Spleen (tissue), 11 donors: ENCODE results near the gene USB1. TPM values are rescaled to one million over a fixed set of nuclear protein-coding genes. Genes with fewer than 3 reads are reported as not detected.

Experiments used
- DNase-seq: peaks from one replicate; pipeline ENCODE4 v3.0.0-alpha.2; 2020
- H3K27ac ChIP-seq, 8 donors: fragments of 200-600 bp; sonication (generic) in 7 of 8; 1 replicate in 4 of 8; 2 replicates in 4 of 8; pipeline versions ENCODE4 v1.5.0 to v1.8.0; 2016 to 2021; ENCODE audit warnings: inconsistent platforms in 4 of 8, mild to moderate bottlenecking in 4 of 8, moderate library complexity in 1 of 8
- H3K27me3 ChIP-seq, 7 donors: fragments of 200-600 bp; sonication (generic) in 6 of 7; replicated peaks in 1 of 7; 1 replicate in 4 of 7; 2 replicates in 3 of 7; pipeline versions ENCODE4 v1.5.0 to v1.8.0; 2016 to 2021; ENCODE audit warnings: inconsistent platforms in 3 of 7, mild to moderate bottlenecking in 1 of 7
- H3K36me3 ChIP-seq, 6 donors: fragments of 200-600 bp; sonication (generic) in 5 of 6; 1 replicate in 4 of 6; 2 replicates in 2 of 6; pipeline versions ENCODE4 v1.5.0 to v1.8.0; 2016 to 2021; ENCODE audit warnings: inconsistent platforms in 2 of 6
- H3K4me1 ChIP-seq, 6 donors: fragments of 200-600 bp; sonication (generic) in 5 of 6; 1 replicate in 3 of 6; 2 replicates in 3 of 6; pipeline versions ENCODE4 v1.5.0 to v1.8.0; 2016 to 2021; ENCODE audit warnings: inconsistent platforms in 3 of 6
- H3K4me3 ChIP-seq, 8 donors: fragments of 200-600 bp; sonication (generic) in 7 of 8; 1 replicate in 4 of 8; 2 replicates in 4 of 8; pipeline versions ENCODE4 v1.5.0 to v1.8.0; 2016 to 2021; ENCODE audit warnings: inconsistent platforms in 4 of 8, mild to moderate bottlenecking in 4 of 8, moderate library complexity in 2 of 8
- H3K9me3 ChIP-seq, 8 donors: fragments of 200-600 bp; sonication (generic) in 7 of 8; 1 replicate in 4 of 8; 2 replicates in 4 of 8; pipeline versions ENCODE4 v1.5.0 to v1.8.0; 2016 to 2021; ENCODE audit warnings: inconsistent platforms in 4 of 8
- POLR2A ChIP-seq, 3 donors: fragments of 450-650 bp; IDR thresholded peaks; one replicate each; pipeline ENCODE4 v1.5.1; 2017; ENCODE audit warnings: antibody characterized with exemption in 3 of 3, mild to moderate bottlenecking in 1 of 3
- POLR2AphosphoS5 ChIP-seq, 3 donors: sonication (generic); formaldehyde crosslinking; IDR thresholded peaks; one replicate each; pipeline ENCODE4 v1.5.1; 2017; ENCODE audit warnings: antibody characterized with exemption in 3 of 3
- WGBS, 5 donors: extraction: QIAGEN DNeasy Blood & Tissue Kit in 3 of 5; methylation state at CpG; one replicate each; pipeline versions ENCODE4 v1.1.5 to v1.1.7; 2013 to 2018; 5-methylcytosine and 5-hydroxymethylcytosine counted together
- intact Hi-C: fragments of 100-400 bp; cut with DNase I; formaldehyde crosslinking; loops from one replicate; pipeline ENCODE4 v1.15.0; 2023; ENCODE audit warnings: low total_unique reads
- polyA plus RNA-seq, 3 donors: library from polyadenylated mRNA; stranded (reverse); fragments of 200-250 nt; gene quantifications; one replicate each; pipeline ENCODE4 v1.2.1, GENCODE V29; 2013
- total RNA-seq, 7 donors: library from RNA; depleted of rRNA in 3 of 7; stranded (reverse); fragments of >200 nt in 3 of 7; fragmentation: NEBNext Ultra II Directional in 4 of 7; extraction: Animal tissue kit (Norgen Biotek cat#: 25700) in 4 of 7; gene quantifications; one replicate each; pipeline versions ENCODE4 v1.1.0 to v1.2.1, GENCODE V29; 2016 to 2021
- TF ChIP-seq, protein P1 (sequence below), 11 experiments: fragments of 200-600 bp in 7 of 11; fragments of 450-650 bp in 4 of 11; sonication (generic) in 4 of 11; IDR thresholded peaks in 8 of 11; conservative IDR thresholded peaks in 3 of 11; 1 replicate in 7 of 11; 2 replicates in 4 of 11; pipeline versions ENCODE4 v1.4.0 to v1.8.0; 2016 to 2021; ENCODE audit warnings: antibody characterized with exemption in 11 of 11, inconsistent platforms in 4 of 11, mild to moderate bottlenecking in 1 of 11
- donor health status: healthy with polysubstance abuse.
- donor health status: DM: no; HTN: no; CAD: no; lungs with moderate emphysema.
- donor health status: DM: no; HTN: no; CAD: no.
- donor health status: Bipolar disorder and iron deficiency.
- donor health status: healthy.
- donor health status: DM: no; HTN: no; CAD: no.
- donor health status: DM: yes; HTN: yes; CAD: no.

Gene USB1
- total and polyA plus RNA-seq, 10 donors: 17.7 to 78.4 (median 46.9) TPM

GRCh38 chr16:57970319-57970718 is 30.9 kb upstream of the USB1 start:
- WGBS, 5 donors: 74 to 82% (median 80%) methylated on average over 13 of the region's 13 CpGs
- Histone ChIP-seq H3K27ac (no peak overlapping the region), H3K36me3 (no peaks in the 10 kb centered on the region), H3K4me1 (no peaks in the 10 kb centered on the region), H3K27me3 (no peaks in the 10 kb centered on the region), H3K9me3 (no peaks in the 10 kb centered on the region), H3K4me3 (no peak overlapping the region)
- no peak for DNase-seq
- TF ChIP-seq POLR2AphosphoS5 (IDR thresholded peaks at IDR 0.05) (no peak), POLR2A (IDR thresholded peaks at IDR 0.05) (no peak)
- TF ChIP-seq, protein P1, sequence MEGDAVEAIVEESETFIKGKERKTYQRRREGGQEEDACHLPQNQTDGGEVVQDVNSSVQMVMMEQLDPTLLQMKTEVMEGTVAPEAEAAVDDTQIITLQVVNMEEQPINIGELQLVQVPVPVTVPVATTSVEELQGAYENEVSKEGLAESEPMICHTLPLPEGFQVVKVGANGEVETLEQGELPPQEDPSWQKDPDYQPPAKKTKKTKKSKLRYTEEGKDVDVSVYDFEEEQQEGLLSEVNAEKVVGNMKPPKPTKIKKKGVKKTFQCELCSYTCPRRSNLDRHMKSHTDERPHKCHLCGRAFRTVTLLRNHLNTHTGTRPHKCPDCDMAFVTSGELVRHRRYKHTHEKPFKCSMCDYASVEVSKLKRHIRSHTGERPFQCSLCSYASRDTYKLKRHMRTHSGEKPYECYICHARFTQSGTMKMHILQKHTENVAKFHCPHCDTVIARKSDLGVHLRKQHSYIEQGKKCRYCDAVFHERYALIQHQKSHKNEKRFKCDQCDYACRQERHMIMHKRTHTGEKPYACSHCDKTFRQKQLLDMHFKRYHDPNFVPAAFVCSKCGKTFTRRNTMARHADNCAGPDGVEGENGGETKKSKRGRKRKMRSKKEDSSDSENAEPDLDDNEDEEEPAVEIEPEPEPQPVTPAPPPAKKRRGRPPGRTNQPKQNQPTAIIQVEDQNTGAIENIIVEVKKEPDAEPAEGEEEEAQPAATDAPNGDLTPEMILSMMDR (IDR thresholded peaks at IDR 0.05 in 8 of 11, conservative IDR thresholded peaks at IDR 0.05 in 3 of 11): no peak
- intact Hi-C loops: no loop called here

GRCh38 chr16:57970970-57971369 is 30.2 kb upstream of the USB1 start, which contains the start of gene CNGB1:
CNGB1 (minus strand) TSS chr16:57971128; CDS start chr16:57967286, 3,842 bp downstream.
- no peaks in the 10 kb centered on the region for H3K4me1 ChIP-seq
- TF ChIP-seq, protein P1 (IDR thresholded peaks at IDR 0.05 in 8 of 11, conservative IDR thresholded peaks at IDR 0.05 in 3 of 11): no peak
- TF ChIP-seq POLR2AphosphoS5 (IDR thresholded peaks at IDR 0.05) (no peak), POLR2A (IDR thresholded peaks at IDR 0.05) (no peak)
- H3K36me3 ChIP-seq: no peaks in the 10 kb centered on the region
- no peak within 1 kb of the TSS for H3K27ac ChIP-seq
- H3K4me3 ChIP-seq: no peak within 1 kb of the TSS
- H3K9me3 ChIP-seq: no peaks in the 10 kb centered on the region
- H3K27me3 ChIP-seq: no peaks in the 10 kb centered on the region
- WGBS, 5 donors: 59 to 85% (median 76%) methylated on average over 5 to 6 of the region's 6 CpGs
- intact Hi-C loops: no loop called here
- no peak for DNase-seq

GRCh38 chr16:57971848-57972247 is 29.4 kb upstream of the USB1 start:
- Histone ChIP-seq H3K27me3 (no peaks in the 10 kb centered on the region), H3K9me3 (no peaks in the 10 kb centered on the region), H3K27ac (no peak overlapping the region), H3K4me3 (no peak overlapping the region), H3K4me1 (no peaks in the 10 kb centered on the region), H3K36me3 (no peaks in the 10 kb centered on the region)
- intact Hi-C loops: no loop called here
- no peak for TF ChIP-seq POLR2A (IDR thresholded peaks at IDR 0.05)
- no peak for TF ChIP-seq POLR2AphosphoS5 (IDR thresholded peaks at IDR 0.05)
- TF ChIP-seq, protein P1 (IDR thresholded peaks at IDR 0.05 in 8 of 11, conservative IDR thresholded peaks at IDR 0.05 in 3 of 11): no peak
- no peak for DNase-seq
- WGBS, 5 donors: 71 to 81% (median 78%) methylated on average over 1 of the region's 1 CpG

- 46 to 73% (median 62%) methylated on average over 4 of the region's 4 CpGs for WGBS, 5 donors
- no peaks in the 10 kb centered on the region for H3K36me3 ChIP-seq
- H3K4me1 ChIP-seq: no peaks in the 10 kb centered on the region
- DNase-seq: no peak
- no peaks in the 10 kb centered on the region for H3K27me3 ChIP-seq
- TF ChIP-seq, protein P1 (IDR thresholded peaks at IDR 0.05 in 8 of 11, conservative IDR thresholded peaks at IDR 0.05 in 3 of 11): no peak
- no peak for TF ChIP-seq POLR2AphosphoS5 (IDR thresholded peaks at IDR 0.05)
- no peak for TF ChIP-seq POLR2A (IDR thresholded peaks at IDR 0.05)
- H3K4me3 ChIP-seq: no peak overlapping the region
- H3K9me3 ChIP-seq: no peaks in the 10 kb centered on the region
- intact Hi-C loops: no loop called here
- no peak overlapping the region for H3K27ac ChIP-seq
These were observed 28.9 kb upstream of the USB1 start for GRCh38 chr16:57972306-57972705.
